Measurements from ENCODE around the gene GIT1.

The GIT1 gene

DNA sequence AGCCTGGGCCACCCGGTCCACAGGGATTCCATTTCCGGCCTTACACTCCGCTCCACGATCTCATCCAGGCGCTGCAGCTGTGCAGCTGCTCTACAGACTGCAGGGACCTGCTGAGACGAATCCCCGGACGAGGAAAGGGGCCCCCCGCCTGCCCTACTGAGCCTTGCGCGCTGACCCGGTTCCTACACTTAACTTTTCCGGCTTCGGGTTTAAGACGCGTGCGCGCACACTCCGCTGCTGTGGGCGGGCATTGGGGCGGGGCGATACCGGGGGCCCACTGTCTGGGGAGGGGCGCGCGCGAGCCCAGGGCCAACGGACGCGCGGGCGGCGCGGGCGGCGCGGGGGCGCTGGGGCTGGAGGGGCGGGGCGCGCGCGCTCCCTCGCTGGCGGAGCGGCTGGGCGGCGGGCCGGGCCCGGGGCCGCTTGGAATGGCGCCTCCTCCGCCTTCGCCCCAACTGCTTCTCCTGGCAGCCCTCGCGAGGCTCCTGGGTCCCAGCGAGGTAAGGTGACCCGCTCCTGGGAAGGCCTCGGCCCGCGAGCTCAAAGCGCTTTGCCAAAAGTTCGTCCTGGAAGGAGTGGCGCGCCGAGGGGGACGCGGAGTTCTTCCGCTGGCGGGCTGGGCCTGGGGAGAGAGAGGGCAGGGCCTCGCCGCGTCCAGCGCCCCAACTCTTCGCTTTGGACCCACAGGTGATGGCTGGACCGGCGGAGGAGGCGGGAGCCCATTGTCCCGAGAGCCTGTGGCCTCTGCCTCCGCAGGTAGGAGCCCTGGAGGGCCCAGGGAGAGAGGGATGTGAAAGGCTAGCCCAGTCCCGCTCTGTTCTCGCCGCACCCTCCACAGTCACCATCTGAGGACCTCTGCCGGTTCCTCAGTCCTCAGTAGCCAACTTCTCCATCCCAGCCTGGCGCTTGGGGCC is 20.9 kb downstream of the GIT1 start, which contains the start of gene TP53I13:
Gene TP53I13 (plus strand): TSS at position 371 of the 914 bp plus-strand sequence. CDS start 58 bp downstream, at position 429.
- peak within 1 kb of the TSS; percentile 83 for H3K4me3 ChIP-seq (ENCODE audit: low read depth, low read length)
- TF ChIP-seq, protein P1, sequence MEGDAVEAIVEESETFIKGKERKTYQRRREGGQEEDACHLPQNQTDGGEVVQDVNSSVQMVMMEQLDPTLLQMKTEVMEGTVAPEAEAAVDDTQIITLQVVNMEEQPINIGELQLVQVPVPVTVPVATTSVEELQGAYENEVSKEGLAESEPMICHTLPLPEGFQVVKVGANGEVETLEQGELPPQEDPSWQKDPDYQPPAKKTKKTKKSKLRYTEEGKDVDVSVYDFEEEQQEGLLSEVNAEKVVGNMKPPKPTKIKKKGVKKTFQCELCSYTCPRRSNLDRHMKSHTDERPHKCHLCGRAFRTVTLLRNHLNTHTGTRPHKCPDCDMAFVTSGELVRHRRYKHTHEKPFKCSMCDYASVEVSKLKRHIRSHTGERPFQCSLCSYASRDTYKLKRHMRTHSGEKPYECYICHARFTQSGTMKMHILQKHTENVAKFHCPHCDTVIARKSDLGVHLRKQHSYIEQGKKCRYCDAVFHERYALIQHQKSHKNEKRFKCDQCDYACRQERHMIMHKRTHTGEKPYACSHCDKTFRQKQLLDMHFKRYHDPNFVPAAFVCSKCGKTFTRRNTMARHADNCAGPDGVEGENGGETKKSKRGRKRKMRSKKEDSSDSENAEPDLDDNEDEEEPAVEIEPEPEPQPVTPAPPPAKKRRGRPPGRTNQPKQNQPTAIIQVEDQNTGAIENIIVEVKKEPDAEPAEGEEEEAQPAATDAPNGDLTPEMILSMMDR (IDR thresholded peaks at IDR 0.05; ENCODE audit: low read depth, low read length), result no peak
- TF ChIP-seq MYC (IDR thresholded peaks at IDR 0.05; ENCODE audit: low read depth, low read length) (peak; percentile 30; the same call in 1 of the 2 replicates), POLR2A (IDR thresholded peaks at IDR 0.05; ENCODE audit: extremely low read depth, insufficient read length) (peak; percentile 80)
- TF ChIP-seq, protein P2, sequence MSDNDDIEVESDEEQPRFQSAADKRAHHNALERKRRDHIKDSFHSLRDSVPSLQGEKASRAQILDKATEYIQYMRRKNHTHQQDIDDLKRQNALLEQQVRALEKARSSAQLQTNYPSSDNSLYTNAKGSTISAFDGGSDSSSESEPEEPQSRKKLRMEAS (IDR thresholded peaks at IDR 0.05; ENCODE audit: low read depth, low read length), result peak; percentile 15; the same call in 1 of the 2 replicates
- DNase-seq (ENCODE audit: low read depth), result peak; percentile 96

DNA sequence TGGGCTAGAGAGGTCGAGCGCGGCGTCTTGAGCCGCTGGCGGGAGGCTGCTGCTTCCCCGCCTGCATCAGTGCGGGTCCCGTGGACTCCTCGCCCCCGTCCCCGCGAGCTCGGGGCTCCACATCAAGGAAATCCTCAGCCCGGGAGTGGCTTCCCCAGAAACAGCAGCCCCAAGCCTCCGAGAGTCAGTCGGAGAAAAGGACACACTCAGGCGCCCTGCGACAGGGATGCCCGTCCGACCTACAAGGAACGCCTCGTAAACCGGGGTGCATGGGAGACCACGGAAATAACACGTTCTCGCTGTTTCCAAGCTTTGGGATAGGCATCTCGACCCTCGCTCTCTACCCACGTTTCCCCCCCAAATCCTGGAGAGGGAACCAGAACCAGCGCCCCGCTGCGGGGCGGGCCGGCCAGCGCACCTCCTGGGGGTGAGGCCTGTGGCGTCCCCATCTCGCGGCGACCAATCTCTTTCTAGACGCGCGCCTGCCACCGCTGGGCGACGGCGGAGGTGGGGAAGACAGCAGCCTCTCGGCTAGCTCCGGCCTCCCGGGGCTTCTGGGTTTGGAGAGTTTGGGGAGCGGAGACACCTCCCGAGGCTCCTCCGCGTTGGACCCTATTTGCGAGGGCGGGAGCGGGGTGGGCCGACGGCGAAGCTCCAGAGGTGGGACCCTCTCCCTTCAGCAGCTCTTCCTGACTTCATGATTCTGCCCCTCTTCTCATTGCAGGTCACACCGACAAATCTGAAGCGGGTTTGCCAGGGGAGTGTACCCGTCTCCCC is 21.7 kb downstream of the GIT1 start:
- peak overlapping the region; percentile 83 for H3K4me3 ChIP-seq (ENCODE audit: low read depth, low read length)
- TF ChIP-seq MYC (IDR thresholded peaks at IDR 0.05; ENCODE audit: low read depth, low read length), result no peak
- TF ChIP-seq, protein P1 (IDR thresholded peaks at IDR 0.05; ENCODE audit: low read depth, low read length), result peak; percentile 20
- DNase-seq (ENCODE audit: low read depth), result peak; percentile 90

DNA sequence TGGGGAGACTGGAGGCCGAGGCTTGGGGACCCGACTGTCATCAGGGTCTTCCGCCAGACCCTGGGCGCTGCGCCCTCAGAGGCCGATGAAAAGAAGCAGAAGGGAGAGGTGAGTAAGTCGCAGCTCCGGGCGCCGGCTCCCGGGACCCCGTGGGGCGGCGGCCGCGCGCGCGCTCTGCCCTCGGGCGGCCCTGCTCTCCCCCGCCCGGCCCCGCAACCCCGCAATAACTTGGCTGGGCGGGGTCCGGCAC is 22.2 kb downstream of the GIT1 start:
- TF ChIP-seq, protein P1 (IDR thresholded peaks at IDR 0.05; ENCODE audit: low read depth, low read length), result no peak
- TF ChIP-seq MYC (IDR thresholded peaks at IDR 0.05; ENCODE audit: low read depth, low read length) (no peak), POLR2A (IDR thresholded peaks at IDR 0.05; ENCODE audit: extremely low read depth, insufficient read length) (no peak)
- TF ChIP-seq, protein P2 (IDR thresholded peaks at IDR 0.05; ENCODE audit: low read depth, low read length), result no peak

DNA sequence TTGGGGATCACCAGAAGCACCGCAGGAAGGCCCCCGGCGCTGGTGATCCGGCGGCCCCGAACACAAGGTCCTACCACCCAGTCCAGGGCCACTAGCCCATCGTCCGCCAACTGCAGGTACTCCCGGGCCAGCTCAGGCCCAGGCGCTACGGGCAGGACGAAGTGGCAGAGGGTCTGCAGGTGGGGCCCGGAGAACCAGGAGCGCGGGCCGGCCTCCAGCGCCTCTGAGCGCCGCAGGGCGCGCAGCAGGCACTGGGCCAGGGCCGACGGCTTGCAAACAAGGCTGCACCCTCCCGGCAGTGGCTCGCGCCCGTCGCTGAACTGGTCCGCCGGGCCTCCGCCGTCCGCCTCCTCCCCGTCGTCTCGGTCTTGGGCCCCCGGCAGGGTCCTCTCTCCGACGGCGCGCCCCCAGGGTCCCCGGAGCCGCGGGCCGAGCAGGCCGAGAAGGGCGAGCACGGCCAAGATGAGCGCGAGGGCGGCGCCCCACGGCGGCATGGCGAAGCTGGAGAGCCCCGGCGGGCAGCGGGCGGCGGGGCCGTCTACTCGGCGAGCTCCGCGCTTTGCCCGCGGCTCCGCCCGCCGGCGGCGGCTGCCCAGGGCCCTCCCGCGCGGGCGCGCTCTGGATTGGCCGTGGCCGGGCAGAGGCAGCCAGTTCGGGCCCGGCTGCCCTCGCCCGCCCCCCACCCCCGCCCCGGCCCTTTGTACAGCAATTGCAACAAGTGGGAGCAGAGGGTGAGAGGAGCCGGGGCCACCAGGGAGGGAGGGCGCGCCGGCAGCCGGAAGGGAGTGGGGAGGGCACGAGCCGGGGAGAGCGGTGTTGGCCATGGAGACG is 22.8 kb downstream of the GIT1 start, which contains the start of gene ABHD15:
Gene ABHD15 (minus strand): TSS at position 565 of the 831 bp plus-strand sequence. CDS start 71 bp downstream, at position 494.
- H3K4me3 ChIP-seq (ENCODE audit: low read depth, low read length), result peak within 1 kb of the TSS; percentile 83
- DNase-seq (ENCODE audit: low read depth), result peak; percentile 89
- TF ChIP-seq, protein P1 (IDR thresholded peaks at IDR 0.05; ENCODE audit: low read depth, low read length), result no peak
- TF ChIP-seq POLR2A (IDR thresholded peaks at IDR 0.05; ENCODE audit: extremely low read depth, insufficient read length) (peak; percentile 52), MYC (IDR thresholded peaks at IDR 0.05; ENCODE audit: low read depth, low read length) (no peak)
- TF ChIP-seq, protein P2 (IDR thresholded peaks at IDR 0.05; ENCODE audit: low read depth, low read length), result no peak; the same call in 1 of the 2 replicates

More for the DNA sequence above, 22.2 kb downstream of the GIT1 start:
- DNase-seq (ENCODE audit: low read depth), result no peak
- H3K4me3 ChIP-seq (ENCODE audit: low read depth, low read length), result peak overlapping the region; percentile 83

Data from NB4 (cell line).